Activated naive CD4-positive, alpha-beta T cell treated with Interleukin-2 at 50 U/mL for 16 hours (primary cell): ENCODE data around the gene HMX2.

Experiments
- DNase-seq: peaks from one replicate; pipeline ENCODE4 v3.0.0-alpha.2; 2020

The HMX2 gene, protein sequence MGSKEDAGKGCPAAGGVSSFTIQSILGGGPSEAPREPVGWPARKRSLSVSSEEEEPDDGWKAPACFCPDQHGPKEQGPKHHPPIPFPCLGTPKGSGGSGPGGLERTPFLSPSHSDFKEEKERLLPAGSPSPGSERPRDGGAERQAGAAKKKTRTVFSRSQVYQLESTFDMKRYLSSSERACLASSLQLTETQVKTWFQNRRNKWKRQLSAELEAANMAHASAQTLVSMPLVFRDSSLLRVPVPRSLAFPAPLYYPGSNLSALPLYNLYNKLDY

DNA sequence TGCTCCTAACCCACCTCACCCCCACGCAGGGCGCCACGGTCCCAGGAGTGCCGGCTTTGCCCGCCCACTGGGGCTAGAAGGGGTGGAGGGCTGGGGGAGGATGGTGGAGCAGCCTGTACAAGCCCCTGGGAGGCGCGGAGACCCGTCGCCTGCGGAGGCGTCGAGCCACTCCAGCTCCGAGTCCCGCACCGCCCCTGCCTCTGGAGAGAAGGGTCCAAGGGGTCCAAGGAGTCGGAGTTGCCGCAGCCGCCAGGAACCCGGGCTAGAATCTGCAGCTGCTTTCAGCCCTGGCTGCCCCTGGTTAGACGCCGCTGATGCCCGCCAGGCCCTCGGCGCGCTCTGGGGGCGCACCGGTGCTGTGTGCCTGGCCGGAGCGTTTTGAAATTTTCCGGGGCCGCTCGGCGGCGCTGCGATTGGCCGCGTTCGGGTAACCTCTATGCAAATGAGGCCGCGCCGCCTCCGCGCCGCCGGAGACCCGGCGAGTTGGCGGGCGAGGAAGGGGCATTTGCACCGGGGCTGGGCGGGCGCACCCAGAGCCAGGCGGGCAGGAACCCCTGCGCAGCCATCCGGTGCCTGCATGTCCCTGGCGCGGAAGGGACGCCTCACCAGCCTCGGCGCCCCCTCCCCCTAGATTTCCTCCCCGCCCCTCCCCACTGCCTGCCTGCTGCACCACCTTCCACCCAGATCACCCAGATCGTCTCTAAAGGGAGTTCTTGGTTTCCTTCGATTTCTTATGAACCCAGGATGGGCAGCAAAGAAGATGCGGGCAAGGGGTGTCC lies at the start of gene HMX2:
Gene HMX2 (plus strand): TSS at position 502 of the 779 bp plus-strand sequence. CDS start 243 bp downstream, at position 745.
- DNase-seq, result peak; percentile 44

DNA sequence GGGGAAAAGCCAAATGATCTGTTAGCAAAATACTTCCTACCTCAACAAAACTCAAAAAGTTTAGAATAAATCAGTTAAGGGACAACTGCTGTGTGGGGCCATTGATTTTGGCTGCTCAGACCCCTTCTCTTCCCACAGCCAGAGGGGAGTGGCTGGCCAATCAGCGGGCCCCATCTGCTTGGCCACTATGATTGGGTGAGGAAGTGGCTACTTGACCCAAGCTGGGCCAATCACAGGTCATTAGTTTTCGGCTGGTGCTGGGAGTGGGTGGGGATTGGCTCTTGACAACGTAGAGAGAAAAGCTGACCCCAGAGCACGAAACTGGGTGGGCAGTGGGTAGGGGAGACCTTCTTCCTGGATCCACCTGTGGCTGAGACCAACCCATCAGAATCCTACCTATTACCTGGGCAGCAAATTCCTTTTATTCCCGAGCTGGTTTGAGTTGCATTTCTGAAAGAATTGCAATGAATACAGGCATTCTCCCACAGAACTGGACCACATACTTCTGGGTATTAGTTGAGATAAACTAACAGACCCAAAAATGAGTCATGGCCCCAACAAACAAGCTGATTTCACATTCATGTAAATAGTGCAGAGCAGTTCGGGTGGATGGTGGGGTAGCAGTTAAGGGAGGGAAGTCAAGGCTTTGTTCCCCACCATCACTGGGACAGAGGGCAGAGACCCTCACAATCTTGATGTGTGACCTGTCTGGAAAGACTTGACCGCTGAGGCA lies 47.7 kb upstream of the HMX2 start:
- DNase-seq, result no peak

DNA sequence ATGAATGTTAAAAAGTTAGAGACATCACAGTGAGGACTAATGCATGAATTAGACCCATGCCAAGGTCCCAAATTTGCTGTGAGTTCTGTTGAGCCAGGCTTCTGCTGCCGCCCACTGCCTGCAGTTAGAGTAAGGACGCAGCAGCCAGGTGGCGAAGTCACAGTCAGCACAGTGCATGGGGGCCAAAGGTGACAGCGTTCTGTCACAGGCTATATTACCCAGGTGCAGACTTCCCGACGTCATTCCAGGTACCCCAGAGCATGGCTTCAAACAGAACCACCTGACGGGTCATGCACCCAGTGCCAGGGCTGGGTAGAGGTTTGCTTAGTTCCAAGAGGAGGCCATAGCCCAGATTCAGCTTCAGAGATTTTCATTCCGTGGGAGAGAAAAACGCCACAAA lies 46.1 kb upstream of the HMX2 start:
- no peak for DNase-seq

DNA sequence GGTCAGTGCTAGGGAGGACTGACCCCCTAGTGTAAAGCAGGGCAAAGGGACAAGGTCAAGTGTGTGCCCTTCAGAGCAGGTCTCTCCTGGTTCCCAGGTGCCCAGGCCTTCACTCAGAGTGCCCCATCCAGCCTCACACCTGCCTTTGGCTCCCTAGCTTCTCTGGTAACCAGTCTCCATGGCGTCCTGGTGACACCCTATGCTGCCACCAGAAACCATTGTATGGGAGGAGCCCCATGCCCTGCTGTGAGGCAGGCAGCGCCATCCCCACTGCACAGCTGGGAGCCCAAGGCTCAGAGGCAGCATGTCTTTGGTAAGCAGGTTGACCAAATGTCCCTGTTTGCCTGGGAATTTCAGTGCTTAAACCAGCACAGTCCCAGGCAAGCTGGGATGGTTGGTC lies 45.3 kb upstream of the HMX2 start:
- no peak for DNase-seq

DNA sequence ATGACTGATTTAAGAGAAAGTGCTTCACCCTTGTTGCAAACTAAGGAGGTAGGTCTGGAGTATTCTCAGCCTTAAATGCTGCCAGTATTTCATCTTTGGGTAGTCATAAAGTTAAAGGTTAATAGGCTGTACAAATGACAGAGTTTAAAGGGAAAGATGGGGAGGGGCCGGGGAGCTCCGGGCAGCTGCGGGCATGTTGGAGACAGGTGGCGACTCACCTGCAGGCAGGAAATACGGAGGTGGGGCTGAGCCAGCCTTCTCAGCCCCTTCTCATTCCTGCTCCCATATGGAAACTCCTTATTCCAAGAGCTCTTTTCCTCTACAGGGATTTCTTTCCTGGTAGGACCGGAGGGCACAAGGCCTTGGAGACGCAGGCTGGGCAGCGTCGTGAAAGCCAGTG lies 44.0 kb upstream of the HMX2 start:
- DNase-seq, result no peak

DNA sequence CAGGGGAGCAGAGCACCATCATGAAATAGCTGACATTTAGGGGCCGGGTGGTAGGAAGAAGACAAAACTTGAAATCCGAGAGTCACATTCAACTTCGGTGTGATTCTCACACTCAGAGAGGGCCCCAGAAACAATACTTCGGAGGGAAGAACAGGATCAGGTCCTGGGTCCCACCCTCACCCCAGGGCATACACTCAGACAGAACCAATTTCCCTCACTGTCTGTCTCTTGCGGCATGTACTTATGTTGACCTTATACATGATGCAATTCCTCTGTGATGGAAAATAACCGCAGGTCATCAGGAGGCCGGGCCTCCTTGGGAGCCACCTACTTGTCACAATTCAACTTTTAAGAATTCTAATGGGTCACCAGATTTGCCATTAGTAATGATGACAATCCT lies 38.5 kb upstream of the HMX2 start:
- DNase-seq, result no peak

DNA sequence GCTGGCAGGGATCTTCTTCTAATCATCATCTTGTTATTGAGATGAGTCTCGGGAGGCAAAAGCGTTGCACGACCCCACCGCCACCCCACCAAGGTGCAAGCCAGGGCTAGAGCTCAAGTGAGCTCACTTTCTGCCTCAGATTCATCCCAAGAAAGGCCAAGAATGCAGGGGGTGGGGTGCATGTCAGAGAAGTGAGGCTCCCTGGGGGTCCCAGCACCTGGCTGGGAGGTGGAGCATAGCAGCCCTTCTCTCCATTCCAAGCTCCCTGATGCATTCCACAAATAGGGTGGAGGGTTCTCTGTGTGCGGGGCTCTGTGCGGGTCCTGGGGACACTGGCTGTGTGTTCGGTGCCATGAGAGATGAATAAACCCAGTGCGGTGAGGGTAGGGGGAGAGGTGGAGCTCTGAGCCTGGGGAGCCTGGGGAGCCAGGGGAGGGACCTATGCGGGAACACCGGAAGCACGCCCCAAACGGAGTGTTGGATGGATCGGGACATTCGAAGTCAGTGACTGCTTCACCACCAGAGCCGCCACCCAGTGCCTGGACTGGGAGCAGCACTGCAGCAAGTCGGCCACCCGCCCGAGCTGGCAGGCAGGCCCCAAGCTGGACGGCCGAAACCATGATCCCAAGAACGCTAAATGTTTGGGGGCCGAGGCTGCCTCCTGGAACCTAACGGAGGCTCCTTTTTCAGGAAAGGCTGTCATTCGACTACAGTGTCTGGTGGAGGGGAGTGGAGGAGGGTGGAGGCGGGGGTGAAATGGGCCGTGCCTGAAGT lies 30.1 kb upstream of the HMX2 start:
- DNase-seq, result no peak

DNA sequence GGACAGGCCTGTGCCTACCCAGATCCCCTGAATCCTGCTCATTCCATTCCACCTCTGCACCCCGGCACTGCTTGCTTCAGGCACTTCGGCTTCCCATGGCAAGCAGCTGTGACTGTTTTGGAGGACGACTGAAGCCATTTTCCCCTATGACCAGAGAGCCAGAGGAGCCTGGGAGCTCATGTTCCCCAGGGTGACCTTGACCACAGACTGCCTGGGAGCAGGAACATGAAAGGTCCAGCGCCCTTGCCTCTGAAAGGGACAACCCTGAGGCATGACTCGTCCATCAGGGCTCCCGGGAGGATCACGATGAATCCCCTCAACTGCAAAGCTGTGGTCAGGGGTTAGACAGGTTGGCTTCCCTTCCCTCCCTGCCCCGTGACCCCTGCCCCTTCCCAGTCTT lies 28.9 kb upstream of the HMX2 start:
- DNase-seq, result no peak

DNA sequence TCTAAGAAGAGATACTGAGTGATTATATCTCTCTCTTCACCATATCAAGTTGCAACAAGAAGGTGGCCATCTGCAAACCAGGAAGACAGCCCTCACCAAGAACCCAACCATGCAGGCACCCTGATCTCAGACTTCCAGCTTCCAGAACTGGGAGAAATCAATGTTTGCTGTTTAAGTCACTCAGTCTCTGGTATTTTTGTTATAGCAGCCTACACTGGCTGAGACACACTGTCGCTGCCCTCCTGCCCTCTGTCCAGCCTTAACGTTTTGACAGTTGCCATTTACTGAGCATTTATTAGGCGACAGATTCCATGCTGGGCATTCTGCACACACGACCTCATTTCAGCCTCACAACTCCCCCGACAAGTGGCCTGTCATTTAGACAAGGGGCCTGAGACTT lies 21.7 kb upstream of the HMX2 start:
- no peak for DNase-seq

DNA sequence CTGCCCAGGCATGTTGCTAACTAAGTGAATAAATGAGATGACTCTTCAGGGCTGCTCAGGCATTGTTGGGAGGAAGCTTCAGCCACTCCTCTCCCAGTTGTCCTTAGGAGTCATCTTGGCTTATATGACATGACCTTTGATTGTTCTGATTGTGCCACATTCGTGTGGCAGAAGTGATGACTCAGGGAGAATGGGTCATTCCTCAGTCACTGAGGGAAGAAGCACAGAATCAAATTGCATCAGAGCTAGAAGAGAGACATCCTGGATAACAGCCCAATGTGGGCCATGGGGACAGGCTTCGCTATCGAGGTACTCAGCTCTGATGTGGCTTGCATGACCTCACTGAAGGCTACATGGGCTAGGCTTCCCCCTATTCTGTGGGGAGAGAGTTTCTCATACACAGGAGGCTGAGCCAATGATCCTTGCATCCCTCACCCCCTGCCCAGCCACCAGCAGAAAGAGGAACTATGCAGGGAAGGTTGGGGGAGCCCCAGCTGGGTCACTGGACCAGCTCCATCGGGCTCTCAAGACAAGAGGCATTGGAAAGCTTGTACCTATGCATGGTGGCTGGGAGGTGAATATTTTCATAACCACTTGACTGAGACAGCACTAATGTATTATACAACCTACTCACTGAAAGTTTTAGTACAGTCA lies 18.2 kb upstream of the HMX2 start:
- no peak for DNase-seq

DNA sequence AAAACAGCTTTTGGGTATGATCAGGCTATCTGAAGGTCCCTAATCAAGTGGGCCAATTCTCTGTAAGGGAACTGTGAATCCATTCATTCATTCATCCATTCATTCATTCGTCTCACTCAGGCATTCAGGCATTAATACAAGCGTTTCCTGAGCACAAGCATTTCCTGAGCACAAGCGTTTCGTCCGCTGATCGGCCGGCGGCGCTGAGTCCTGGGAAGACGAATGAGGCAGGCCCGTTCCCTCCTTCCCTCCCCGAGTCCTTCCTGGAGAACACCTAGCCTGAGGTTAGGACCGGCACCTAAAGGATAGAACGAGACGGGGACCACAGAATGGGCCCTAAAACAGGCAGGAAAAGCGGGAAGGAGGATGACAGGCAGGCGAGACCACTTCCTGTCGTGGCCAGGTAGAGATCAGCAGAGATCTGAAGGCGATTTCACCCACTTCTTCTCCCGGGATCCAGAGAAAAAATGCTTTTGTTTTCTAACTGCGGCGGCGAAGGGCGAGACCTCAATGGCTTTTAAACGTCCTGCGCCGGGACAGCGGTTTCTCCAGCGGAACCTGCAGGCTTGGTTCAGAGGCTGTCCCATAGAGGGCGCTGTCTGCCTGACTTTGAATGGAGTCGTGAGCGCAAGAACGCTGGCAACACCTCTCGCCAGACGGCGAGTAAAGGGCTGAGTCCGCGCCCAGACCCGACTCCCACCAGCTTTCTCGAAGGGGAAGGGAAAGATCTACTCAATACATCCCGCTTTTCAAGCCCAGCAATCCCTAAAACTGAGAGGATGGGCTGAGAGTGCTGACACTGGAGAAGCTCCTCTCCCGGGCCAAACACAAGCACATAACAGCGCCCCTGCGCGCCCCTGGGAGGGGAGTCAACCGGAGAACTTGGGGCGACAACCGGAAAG lies 15.1 kb upstream of the HMX2 start:
- DNase-seq, result peak; percentile 87

DNA sequence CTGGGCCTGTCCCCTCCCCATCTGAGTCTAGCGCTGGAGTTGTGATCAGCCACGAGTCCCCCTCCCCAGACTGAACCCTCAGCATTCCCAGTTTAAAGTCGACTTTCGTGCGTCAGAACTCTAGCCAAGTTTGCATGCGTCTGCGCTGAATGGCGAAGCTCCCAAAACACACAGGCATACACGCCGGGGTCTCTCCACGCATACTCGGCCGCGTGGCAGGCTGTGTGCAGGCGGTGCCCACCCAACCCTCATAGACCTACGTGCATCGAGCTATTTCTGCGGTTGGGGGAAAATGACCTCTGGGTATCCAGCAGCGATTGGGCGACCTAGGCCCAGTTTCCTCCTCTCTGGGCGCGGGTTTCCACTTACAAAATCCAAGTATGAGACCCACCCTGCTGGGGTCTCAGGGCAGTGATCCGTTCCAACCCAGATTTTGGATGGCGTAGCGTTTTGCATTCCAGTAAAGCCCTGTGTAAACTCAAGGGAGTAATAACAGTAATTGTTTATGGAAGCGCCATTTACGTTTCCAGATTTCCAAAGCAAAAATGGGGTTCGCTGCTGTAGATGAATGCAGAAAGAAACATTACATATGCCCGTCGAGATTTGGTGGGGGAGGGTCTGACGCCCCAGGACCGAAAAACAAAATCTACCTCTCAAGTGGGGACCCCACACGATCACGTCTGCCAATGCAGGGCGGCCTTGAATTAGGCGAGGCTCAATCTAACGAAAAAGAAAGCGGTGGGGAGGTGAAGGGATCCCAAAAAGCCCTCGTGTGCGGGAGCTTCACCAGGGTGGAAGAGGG lies 14.2 kb upstream of the HMX2 start:
- DNase-seq, result no peak

DNA sequence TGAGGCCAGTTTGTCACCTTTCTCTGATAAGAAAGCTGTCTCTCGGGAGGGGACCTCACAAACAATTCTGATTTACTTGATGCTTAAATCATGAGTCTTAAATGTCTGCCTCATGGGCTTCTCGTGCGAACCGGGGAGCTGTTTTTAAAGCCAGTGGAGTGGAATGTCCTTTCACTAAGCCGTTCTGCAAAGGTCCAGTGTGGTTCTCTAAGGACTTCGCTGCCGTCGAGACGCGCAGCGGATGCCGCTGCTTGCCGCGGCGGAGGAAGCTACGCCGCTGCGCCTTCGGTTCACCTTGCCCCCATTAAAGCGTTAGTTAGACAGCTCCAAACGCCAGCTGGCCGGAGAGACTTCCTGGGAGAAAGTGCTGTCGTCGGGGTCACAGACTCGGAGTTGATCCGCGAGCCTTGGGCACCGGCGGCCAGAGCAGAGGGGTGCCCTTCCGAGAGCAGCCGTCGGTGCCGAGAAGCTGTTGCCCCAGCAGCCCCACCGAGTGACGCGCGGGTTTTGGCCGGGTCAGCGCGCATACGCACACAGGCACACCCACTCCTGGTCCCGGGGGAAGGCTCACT lies 13.5 kb upstream of the HMX2 start:
- no peak for DNase-seq

DNA sequence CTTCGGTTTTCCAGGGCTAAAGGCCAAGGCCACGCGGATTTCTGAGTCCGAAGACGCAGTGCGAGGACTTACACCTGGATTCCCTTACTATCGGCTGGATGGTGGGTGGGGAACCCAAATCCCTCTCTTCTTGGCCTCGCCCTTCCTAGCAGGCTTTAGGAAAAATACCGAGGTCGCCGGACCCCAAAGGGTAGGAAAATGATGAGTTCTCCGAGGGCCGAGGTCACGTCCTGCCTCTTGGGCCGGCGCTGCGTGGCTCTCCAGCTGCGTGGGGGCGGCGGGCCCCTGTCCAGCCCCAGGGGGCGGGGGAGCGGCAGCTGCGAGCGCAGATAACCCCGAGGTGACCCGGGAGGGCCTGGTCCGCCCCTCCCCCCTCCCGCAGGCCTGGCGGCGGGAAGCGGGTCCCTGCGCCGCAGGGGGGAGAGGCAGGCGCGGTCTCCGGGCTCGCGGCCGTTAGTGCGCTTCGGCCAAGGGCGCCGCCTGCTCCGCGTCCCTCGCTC lies 13.0 kb upstream of the HMX2 start:
- DNase-seq, result no peak

DNA sequence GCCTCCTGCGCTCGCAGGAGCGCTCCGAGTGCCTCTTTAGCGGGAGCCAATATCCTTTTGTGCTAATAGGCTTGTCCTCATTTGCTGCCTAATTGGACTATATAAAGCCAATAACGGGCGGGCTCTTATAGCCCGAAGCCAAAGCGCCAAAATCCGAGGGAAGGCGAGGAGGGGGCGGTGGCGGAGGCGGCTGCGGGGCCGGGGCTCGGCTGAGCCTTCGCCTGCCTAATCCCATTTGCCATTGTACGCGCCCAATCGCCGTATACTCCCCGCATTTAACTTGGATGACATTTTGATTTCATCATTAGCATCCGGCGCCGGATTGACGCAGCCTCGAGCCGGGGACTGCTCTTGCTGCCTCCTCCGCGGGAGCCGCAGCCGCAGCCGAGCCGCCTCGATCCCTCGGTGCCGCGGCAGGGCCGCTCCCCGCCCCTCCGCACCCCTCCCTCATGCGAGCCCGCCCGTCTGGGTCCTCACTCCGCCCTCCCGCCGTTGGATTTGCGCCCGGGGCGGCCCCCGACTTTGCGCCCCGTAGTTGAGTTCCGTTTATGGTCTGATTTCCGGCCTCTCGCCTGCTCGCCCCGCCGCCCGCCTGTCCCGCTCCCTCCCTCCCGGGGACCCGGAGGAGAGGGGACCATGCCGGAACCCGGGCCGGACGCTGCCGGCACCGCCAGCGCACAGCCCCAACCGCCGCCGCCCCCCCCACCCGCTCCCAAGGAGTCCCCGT lies 12.4 kb upstream of the HMX2 start, which contains the start of gene HMX3:
Gene HMX3 (plus strand): TSS at position 556 of the 727 bp plus-strand sequence. CDS start 81 bp downstream, at position 637.
- DNase-seq, result peak; percentile 46

DNA sequence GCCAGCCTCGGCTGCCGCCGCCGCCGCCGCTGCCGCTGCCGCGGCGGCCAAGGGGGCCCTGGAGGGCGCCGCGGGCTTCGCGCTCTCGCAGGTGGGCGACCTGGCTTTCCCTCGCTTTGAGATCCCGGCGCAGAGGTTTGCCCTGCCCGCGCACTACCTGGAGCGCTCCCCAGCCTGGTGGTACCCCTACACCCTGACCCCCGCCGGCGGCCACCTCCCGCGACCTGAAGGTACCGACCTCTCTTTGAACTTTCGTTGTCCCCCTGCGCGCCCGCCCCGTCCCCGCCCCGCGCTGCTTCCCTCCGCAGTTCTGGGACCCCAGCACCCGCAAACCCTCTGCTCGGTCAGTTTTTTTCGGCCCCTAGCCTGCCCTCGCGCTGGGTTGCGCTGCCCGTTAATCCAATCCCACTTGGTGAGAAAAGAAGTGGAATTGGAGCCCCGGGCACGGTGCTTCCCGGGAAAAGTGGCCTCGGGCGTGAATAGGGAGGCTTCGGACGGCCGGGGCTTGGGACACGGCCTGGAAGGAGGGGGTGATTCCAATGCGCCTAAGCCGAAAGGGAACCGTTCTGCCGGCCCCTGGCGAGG lies 11.6 kb upstream of the HMX2 start:
- no peak for DNase-seq

DNA sequence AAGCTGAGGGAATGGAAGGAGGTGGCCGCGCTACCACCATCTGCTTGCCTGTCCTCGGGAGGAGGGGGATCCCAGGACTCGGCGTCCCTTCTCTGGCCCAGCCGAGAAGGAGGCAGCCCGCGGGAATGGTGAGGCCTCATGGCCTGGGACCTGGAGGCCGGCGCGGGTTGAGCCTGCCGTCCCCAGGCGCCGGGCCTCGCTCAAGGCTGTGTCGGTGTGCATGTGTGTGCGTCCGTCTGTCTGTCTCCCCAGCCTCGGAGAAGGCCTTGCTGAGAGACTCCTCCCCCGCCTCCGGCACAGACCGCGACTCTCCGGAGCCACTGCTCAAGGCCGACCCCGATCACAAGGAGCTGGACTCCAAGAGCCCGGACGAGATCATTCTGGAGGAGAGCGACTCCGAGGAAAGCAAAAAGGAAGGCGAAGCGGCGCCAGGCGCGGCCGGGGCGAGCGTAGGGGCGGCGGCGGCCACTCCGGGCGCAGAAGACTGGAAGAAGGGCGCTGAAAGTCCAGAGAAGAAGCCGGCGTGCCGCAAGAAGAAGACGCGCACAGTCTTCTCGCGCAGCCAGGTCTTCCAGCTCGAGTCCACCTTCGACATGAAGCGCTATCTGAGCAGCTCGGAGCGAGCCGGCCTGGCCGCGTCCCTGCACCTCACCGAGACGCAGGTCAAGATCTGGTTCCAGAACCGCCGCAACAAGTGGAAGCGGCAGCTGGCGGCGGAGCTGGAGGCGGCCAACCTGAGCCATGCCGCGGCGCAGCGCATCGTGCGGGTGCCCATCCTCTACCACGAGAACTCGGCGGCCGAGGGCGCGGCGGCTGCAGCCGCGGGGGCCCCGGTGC lies 10.9 kb upstream of the HMX2 start:
- no peak for DNase-seq

DNA sequence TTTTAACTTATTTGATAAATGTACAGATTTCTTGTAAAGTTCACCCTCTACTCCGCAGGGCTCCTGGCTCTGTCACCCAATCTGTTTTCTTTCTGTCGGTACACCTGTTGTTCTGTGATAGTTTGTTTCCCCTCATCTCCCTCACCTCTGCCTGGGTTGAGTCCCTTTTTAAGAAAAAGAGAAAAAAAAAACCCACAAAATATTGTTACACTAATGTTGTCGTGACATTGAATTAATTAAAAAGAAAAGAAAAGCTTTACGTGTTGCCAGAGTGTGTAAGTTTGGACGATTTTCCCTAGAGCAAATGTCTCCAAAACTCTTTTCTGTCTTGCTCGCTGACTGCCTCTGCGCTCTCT lies 8.8 kb upstream of the HMX2 start:
- no peak for DNase-seq
